HL-60 (cell line): ENCODE data around the gene ABCG1.

Experiments used
- POLR2AphosphoS5 ChIP-seq: IDR thresholded peaks from 2 replicates; pipeline ENCODE4 v1.6.1; 2012; ENCODE audit warnings: low read depth
- TF ChIP-seq, protein P1 (sequence below): IDR thresholded peaks from 2 replicates; pipeline ENCODE4 v1.6.1; 2012; ENCODE audit warnings: low read depth; ENCODE audit not compliant: insufficient replicate concordance

- TF ChIP-seq, protein P1, sequence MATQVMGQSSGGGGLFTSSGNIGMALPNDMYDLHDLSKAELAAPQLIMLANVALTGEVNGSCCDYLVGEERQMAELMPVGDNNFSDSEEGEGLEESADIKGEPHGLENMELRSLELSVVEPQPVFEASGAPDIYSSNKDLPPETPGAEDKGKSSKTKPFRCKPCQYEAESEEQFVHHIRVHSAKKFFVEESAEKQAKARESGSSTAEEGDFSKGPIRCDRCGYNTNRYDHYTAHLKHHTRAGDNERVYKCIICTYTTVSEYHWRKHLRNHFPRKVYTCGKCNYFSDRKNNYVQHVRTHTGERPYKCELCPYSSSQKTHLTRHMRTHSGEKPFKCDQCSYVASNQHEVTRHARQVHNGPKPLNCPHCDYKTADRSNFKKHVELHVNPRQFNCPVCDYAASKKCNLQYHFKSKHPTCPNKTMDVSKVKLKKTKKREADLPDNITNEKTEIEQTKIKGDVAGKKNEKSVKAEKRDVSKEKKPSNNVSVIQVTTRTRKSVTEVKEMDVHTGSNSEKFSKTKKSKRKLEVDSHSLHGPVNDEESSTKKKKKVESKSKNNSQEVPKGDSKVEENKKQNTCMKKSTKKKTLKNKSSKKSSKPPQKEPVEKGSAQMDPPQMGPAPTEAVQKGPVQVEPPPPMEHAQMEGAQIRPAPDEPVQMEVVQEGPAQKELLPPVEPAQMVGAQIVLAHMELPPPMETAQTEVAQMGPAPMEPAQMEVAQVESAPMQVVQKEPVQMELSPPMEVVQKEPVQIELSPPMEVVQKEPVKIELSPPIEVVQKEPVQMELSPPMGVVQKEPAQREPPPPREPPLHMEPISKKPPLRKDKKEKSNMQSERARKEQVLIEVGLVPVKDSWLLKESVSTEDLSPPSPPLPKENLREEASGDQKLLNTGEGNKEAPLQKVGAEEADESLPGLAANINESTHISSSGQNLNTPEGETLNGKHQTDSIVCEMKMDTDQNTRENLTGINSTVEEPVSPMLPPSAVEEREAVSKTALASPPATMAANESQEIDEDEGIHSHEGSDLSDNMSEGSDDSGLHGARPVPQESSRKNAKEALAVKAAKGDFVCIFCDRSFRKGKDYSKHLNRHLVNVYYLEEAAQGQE: no peak
- no peak for TF ChIP-seq POLR2AphosphoS5
Observed at GRCh38 chr21:42171091-42172053, 47.6 kb upstream of the ABCG1 start.
